Body of pancreas (tissue), 4 donors: ENCODE results near the gene SYK. TPM values are rescaled to one million over a fixed set of nuclear protein-coding genes. Genes with fewer than 3 reads are reported as not detected.

Experiments used
- ATAC-seq: fragments of 150-250 bp; one replicate; pipeline ENCODE4 v1.9.1; 2016
- DNase-seq, 4 donors: peaks; one replicate each; pipeline ENCODE4 v3.0.0-alpha.2; 2019
- H3K27ac ChIP-seq, 4 donors: fragments of 200-600 bp; sonication (generic); 1 replicate in 3 of 4; 2 replicates in 1 of 4; pipeline versions ENCODE4 v1.5.1 to v1.6.1; 2016 to 2019; ENCODE audit warnings: mild to moderate bottlenecking in 1 of 4, mixed read lengths in 1 of 4, moderate library complexity in 1 of 4
- H3K27me3 ChIP-seq, 2 donors: fragments of 200-600 bp; sonication (generic); one replicate each; pipeline ENCODE4 v1.6.0; 2016; ENCODE audit warnings: mild to moderate bottlenecking in 1 of 2
- H3K36me3 ChIP-seq, 2 donors: fragments of 200-600 bp; sonication (generic); replicated peaks in 1 of 2; 2 replicates each; pipeline ENCODE4 v1.5.1; 2016; ENCODE audit warnings: low read depth in 2 of 2; ENCODE audit not compliant: insufficient read depth in 1 of 2
- H3K4me1 ChIP-seq: fragments of 200-600 bp; sonication (generic); one replicate; pipeline ENCODE4 v1.6.0; 2016
- H3K4me3 ChIP-seq, 2 donors: fragments of 200-600 bp; sonication (generic); 1 replicate in 1 of 2; 2 replicates in 1 of 2; pipeline ENCODE4 v1.5.1; 2016 to 2019
- H3K9me3 ChIP-seq, 3 donors: fragments of 200-600 bp; sonication (generic); 1 replicate in 2 of 3; 2 replicates in 1 of 3; pipeline ENCODE4 v1.5.1; 2016
- CTCF ChIP-seq, 7 experiments: fragments of 450-650 bp in 4 of 7; fragments of 200-600 bp in 3 of 7; sonication (generic) in 3 of 7; IDR thresholded peaks; one replicate each; pipeline ENCODE4 v1.5.1; 2016 to 2019; ENCODE audit warnings: antibody characterized with exemption in 7 of 7
- POLR2A ChIP-seq, 3 donors: fragments of 450-650 bp; IDR thresholded peaks; one replicate each; pipeline ENCODE4 v1.6.1; 2016; ENCODE audit warnings: antibody characterized with exemption in 3 of 3, mild to moderate bottlenecking in 2 of 3
- WGBS, 2 donors: methylation state at CpG; one replicate each; pipeline ENCODE4 v1.1.5; 2017; 5-methylcytosine and 5-hydroxymethylcytosine counted together
- intact Hi-C: fragments of 100-400 bp; cut with DNase I; formaldehyde crosslinking; loops from one replicate; pipeline ENCODE4 v1.15.1; 2023
- total RNA-seq, 2 donors: library from RNA; depleted of rRNA; stranded (reverse); fragments of >200 nt; gene quantifications; one replicate each; pipeline ENCODE4 v1.1.0, GENCODE V29; 2016

SYK gene
- total RNA-seq, 2 donors from 2014 or later: 10.5 to 11.2 TPM

- 94% methylated on average over 2 of the region's 2 CpGs for WGBS, 2 donors
- TF ChIP-seq POLR2A (IDR thresholded peaks at IDR 0.05) (no peak), CTCF (IDR thresholded peaks at IDR 0.05) (no peak)
- no peak overlapping the region for H3K4me3 ChIP-seq
- DNase-seq (peak in 1 of 4 donors; percentile 29), ATAC-seq (no peak)
- H3K27me3 ChIP-seq: no peaks in the 10 kb centered on the region
- no peaks in the 10 kb centered on the region for H3K9me3 ChIP-seq
- H3K27ac ChIP-seq: no peak overlapping the region
- no peaks in the 10 kb centered on the region for H3K36me3 ChIP-seq
- intact Hi-C loops: no loop called here
- no peaks in the 10 kb centered on the region for H3K4me1 ChIP-seq
These were observed 31.4 kb upstream of the SYK start for GRCh38 chr9:90770182-90770738.

GRCh38 chr9:90770927-90771326 is 30.7 kb upstream of the SYK start:
- 52% methylated on average over 3 of the region's 3 CpGs for WGBS, 2 donors
- Histone ChIP-seq H3K27ac (no peak overlapping the region), H3K4me1 (no peaks in the 10 kb centered on the region), H3K36me3 (no peaks in the 10 kb centered on the region), H3K27me3 (no peaks in the 10 kb centered on the region), H3K9me3 (no peaks in the 10 kb centered on the region), H3K4me3 (no peak overlapping the region)
- TF ChIP-seq POLR2A (IDR thresholded peaks at IDR 0.05) (no peak), CTCF (IDR thresholded peaks at IDR 0.05) (no peak)
- intact Hi-C loops: no loop called here
- no peak for ATAC-seq
- no peak for DNase-seq

- DNase-seq: no peak
- no peak for ATAC-seq
- H3K27ac ChIP-seq: no peak overlapping the region
- H3K9me3 ChIP-seq: no peaks in the 10 kb centered on the region
- intact Hi-C loops: no loop called here
- H3K27me3 ChIP-seq: no peaks in the 10 kb centered on the region
- H3K4me1 ChIP-seq: no peaks in the 10 kb centered on the region
- no peaks in the 10 kb centered on the region for H3K36me3 ChIP-seq
- 80 to 100% methylated on average over 1 of the region's 1 CpG for WGBS, 2 donors
- H3K4me3 ChIP-seq: no peak overlapping the region
- no peak for TF ChIP-seq CTCF (IDR thresholded peaks at IDR 0.05)
- no peak for TF ChIP-seq POLR2A (IDR thresholded peaks at IDR 0.05)
These were observed 29.2 kb upstream of the SYK start for GRCh38 chr9:90772386-90772785.

GRCh38 chr9:90773617-90774016 is 28.0 kb upstream of the SYK start:
- Histone ChIP-seq H3K27ac (no peak overlapping the region), H3K9me3 (no peaks in the 10 kb centered on the region), H3K4me3 (no peak overlapping the region), H3K27me3 (no peaks in the 10 kb centered on the region), H3K4me1 (no peaks in the 10 kb centered on the region), H3K36me3 (no peaks in the 10 kb centered on the region)
- TF ChIP-seq POLR2A (IDR thresholded peaks at IDR 0.05): no peak
- TF ChIP-seq CTCF (IDR thresholded peaks at IDR 0.05): peak in 6 of 7 experiments; percentile 7 to 50 (median 34)
- peak in 1 of 4 donors; percentile 34 for DNase-seq
- WGBS, 2 donors: 90 to 95% methylated on average over 1 of the region's 1 CpG
- intact Hi-C loops: no loop called here
- ATAC-seq: no peak

- no peaks in the 10 kb centered on the region for H3K4me1 ChIP-seq
- H3K27me3 ChIP-seq: no peaks in the 10 kb centered on the region
- no peaks in the 10 kb centered on the region for H3K36me3 ChIP-seq
- H3K4me3 ChIP-seq: no peak overlapping the region
- H3K9me3 ChIP-seq: no peaks in the 10 kb centered on the region
- WGBS, 2 donors: 84 to 85% methylated on average over 3 of the region's 3 CpGs
- DNase-seq (no peak), ATAC-seq (no peak)
- H3K27ac ChIP-seq: no peak overlapping the region
- intact Hi-C loops: no loop called here
- TF ChIP-seq POLR2A (IDR thresholded peaks at IDR 0.05) (no peak), CTCF (IDR thresholded peaks at IDR 0.05) (no peak)
These were observed 27.5 kb upstream of the SYK start for GRCh38 chr9:90774071-90774470.
